KMS-11 (cell line): ENCODE measurements around the gene ZBTB11.

ENCODE experiments used
- H2AFZ ChIP-seq: fragments of 200-600 bp; sonication (generic); 2 replicates; pipeline ENCODE4 v1.6.1; 2016; ENCODE audit warnings: antibody characterized with exemption, mixed run types, low read depth
- H3K27ac ChIP-seq: fragments of 200-600 bp; sonication (generic); 2 replicates; pipeline ENCODE4 v1.6.1; 2016; ENCODE audit warnings: mild to moderate bottlenecking, mixed run types
- H3K27me3 ChIP-seq: fragments of 200-600 bp; sonication (generic); 2 replicates; pipeline ENCODE4 v1.6.1; 2017; ENCODE audit warnings: mild to moderate bottlenecking, low read depth, mixed run types, moderate library complexity; ENCODE audit not compliant: insufficient read depth
- H3K36me3 ChIP-seq: fragments of 200-600 bp; sonication (generic); 2 replicates; pipeline ENCODE4 v1.6.1; 2017; ENCODE audit warnings: mild to moderate bottlenecking, mixed run types; ENCODE audit not compliant: insufficient read depth
- H3K4me1 ChIP-seq: fragments of 200-600 bp; sonication (generic); 2 replicates; pipeline ENCODE4 v1.6.1; 2016; ENCODE audit warnings: mild to moderate bottlenecking, low read depth, mixed run types; ENCODE audit not compliant: poor library complexity, severe bottlenecking
- H3K4me2 ChIP-seq: fragments of 200-600 bp; sonication (generic); 2 replicates; pipeline ENCODE4 v1.7.0; 2016; ENCODE audit warnings: mild to moderate bottlenecking, mixed run types
- H3K4me3 ChIP-seq: fragments of 200-600 bp; sonication (generic); IDR thresholded peaks from 2 replicates; pipeline ENCODE4 v1.6.1; 2017; ENCODE audit warnings: low read depth, low read length, mixed read lengths; ENCODE audit not compliant: insufficient read depth
- H3K79me2 ChIP-seq: fragments of 200-600 bp; sonication (generic); 2 replicates; pipeline ENCODE4 v1.6.1; 2016; ENCODE audit warnings: low read depth, mixed run types; ENCODE audit not compliant: insufficient read depth
- H3K9ac ChIP-seq: fragments of 200-600 bp; sonication (generic); 2 replicates; pipeline ENCODE4 v1.6.1; 2016; ENCODE audit warnings: mild to moderate bottlenecking, mixed run types
- H4K20me1 ChIP-seq: fragments of 200-600 bp; sonication (generic); 2 replicates; pipeline ENCODE4 v1.6.1; 2016; ENCODE audit warnings: mild to moderate bottlenecking, mixed run types; ENCODE audit not compliant: insufficient read depth
- CTCF ChIP-seq: fragments of 200-600 bp; sonication (generic); conservative IDR thresholded peaks from 2 replicates; pipeline ENCODE4 v1.6.1; 2017; ENCODE audit warnings: low read depth, mild to moderate bottlenecking, antibody characterized with exemption, low read length, moderate library complexity, mixed read lengths

Gene ZBTB11

GRCh38 chr3:101624857-101625256 lies 52.1 kb downstream of the ZBTB11 start:
- no peaks in the 10 kb centered on the region for H4K20me1 ChIP-seq
- TF ChIP-seq CTCF = no peak
- H3K27me3 ChIP-seq = no peaks in the 10 kb centered on the region
- H3K27ac ChIP-seq = no peak overlapping the region
- no peaks in the 10 kb centered on the region for H3K36me3 ChIP-seq
- no peak overlapping the region for H2AFZ ChIP-seq
- H3K9ac ChIP-seq = no peak overlapping the region
- H3K79me2 ChIP-seq = no peaks in the 10 kb centered on the region
- H3K4me3 ChIP-seq = no peak overlapping the region
- no peak overlapping the region for H3K4me2 ChIP-seq
- H3K4me1 ChIP-seq = no peaks in the 10 kb centered on the region

GRCh38 chr3:101623656-101624055 lies 53.3 kb downstream of the ZBTB11 start:
- no peak for TF ChIP-seq CTCF
- Histone ChIP-seq H3K36me3 (no peaks in the 10 kb centered on the region), H4K20me1 (no peaks in the 10 kb centered on the region), H3K79me2 (no peaks in the 10 kb centered on the region), H3K4me1 (no peaks in the 10 kb centered on the region), H3K9ac (no peak overlapping the region), H2AFZ (no peak overlapping the region), H3K4me2 (no peak overlapping the region), H3K27ac (no peak overlapping the region), H3K4me3 (no peak overlapping the region), H3K27me3 (no peaks in the 10 kb centered on the region)

DNA sequence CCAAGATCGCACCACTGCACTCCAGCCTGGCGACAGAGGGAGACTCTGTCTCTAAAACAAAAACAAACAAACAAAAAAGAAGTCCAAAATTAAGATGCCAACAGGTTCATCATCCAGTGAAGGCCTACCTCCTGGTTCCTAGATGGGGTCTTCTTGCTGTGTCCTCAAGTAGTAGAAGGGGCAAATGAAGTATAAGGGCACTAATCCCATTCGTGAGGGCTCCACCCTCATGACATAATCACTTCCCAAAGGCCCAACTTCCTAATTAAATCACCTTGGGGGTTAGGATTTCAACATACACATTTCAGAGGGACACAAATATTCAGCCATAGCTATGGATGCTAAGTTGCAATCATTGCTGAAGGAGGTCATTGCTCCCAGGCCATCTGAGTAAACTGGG lies 57.2 kb downstream of the ZBTB11 start:
- no peaks in the 10 kb centered on the region for H3K36me3 ChIP-seq
- no peaks in the 10 kb centered on the region for H3K27me3 ChIP-seq
- no peak overlapping the region for H3K4me3 ChIP-seq
- no peaks in the 10 kb centered on the region for H4K20me1 ChIP-seq
- H3K4me2 ChIP-seq = no peak overlapping the region
- no peak for TF ChIP-seq CTCF
- no peaks in the 10 kb centered on the region for H3K79me2 ChIP-seq
- H3K4me1 ChIP-seq = no peaks in the 10 kb centered on the region
- H2AFZ ChIP-seq = no peak overlapping the region
- no peak overlapping the region for H3K27ac ChIP-seq
- no peak overlapping the region for H3K9ac ChIP-seq

GRCh38 chr3:101618726-101619125 lies 58.2 kb downstream of the ZBTB11 start:
- Histone ChIP-seq H3K4me2 (no peak overlapping the region), H2AFZ (no peak overlapping the region), H3K4me1 (no peaks in the 10 kb centered on the region), H3K27me3 (no peaks in the 10 kb centered on the region), H3K27ac (no peak overlapping the region), H3K9ac (no peak overlapping the region), H4K20me1 (no peaks in the 10 kb centered on the region), H3K79me2 (no peaks in the 10 kb centered on the region), H3K4me3 (no peak overlapping the region), H3K36me3 (no peaks in the 10 kb centered on the region)
- no peak for TF ChIP-seq CTCF

DNA sequence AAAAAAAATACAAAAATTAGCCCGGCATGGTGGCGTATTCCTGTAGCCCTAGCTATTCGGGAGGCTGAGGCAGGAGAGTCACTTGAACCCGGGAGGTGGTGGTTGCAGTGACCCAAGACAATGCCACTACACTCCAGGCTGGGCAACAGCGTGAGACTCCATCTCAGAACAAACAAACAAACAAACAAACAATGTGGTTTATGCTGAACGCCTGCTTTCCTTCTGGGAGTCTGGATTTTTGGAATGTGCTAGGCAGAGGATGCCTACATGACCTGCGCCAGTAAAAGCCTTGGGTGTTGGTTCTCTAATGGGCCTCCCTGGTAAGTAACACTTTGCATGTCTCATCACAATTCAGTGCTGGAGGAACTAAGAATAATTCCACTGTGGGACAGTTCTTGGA lies 59.5 kb downstream of the ZBTB11 start:
- Histone ChIP-seq H4K20me1 (no peaks in the 10 kb centered on the region), H3K79me2 (no peaks in the 10 kb centered on the region), H3K4me2 (no peak overlapping the region), H3K27me3 (no peaks in the 10 kb centered on the region), H3K36me3 (no peaks in the 10 kb centered on the region), H3K4me3 (no peak overlapping the region), H3K9ac (no peak overlapping the region), H3K4me1 (no peaks in the 10 kb centered on the region), H2AFZ (no peak overlapping the region), H3K27ac (no peak overlapping the region)
- no peak for TF ChIP-seq CTCF
